Osteocyte (in vitro differentiated cells): ENCODE data around the gene DYNLRB2. TPM values are rescaled to one million over a fixed set of nuclear protein-coding genes. Genes with fewer than 3 reads are reported as not detected.

Experiments
- DNase-seq: peaks from one replicate; pipeline ENCODE4 v3.0.0; 2021; ENCODE audit warnings: mixed read lengths; ENCODE audit not compliant: unreplicated experiment; ENCODE audit errors: extremely low spot score
- H3K27ac Mint-ChIP-seq: one replicate; pipeline ENCODE4 v1.8.0; 2021; ENCODE audit warnings: mild to moderate bottlenecking, mixed read lengths; ENCODE audit not compliant: unreplicated experiment
- H3K27me3 Mint-ChIP-seq: one replicate; pipeline ENCODE4 v1.8.0; 2021; ENCODE audit warnings: mixed read lengths; ENCODE audit not compliant: unreplicated experiment
- H3K36me3 Mint-ChIP-seq: one replicate; pipeline ENCODE4 v1.8.0; 2021; ENCODE audit warnings: mixed read lengths; ENCODE audit not compliant: unreplicated experiment
- H3K4me1 Mint-ChIP-seq: one replicate; pipeline ENCODE4 v1.8.0; 2021; ENCODE audit warnings: mixed read lengths; ENCODE audit not compliant: unreplicated experiment
- H3K4me3 Mint-ChIP-seq: one replicate; pipeline ENCODE4 v1.8.0; 2021; ENCODE audit warnings: mild to moderate bottlenecking, moderate library complexity, mixed read lengths; ENCODE audit not compliant: unreplicated experiment
- H3K9me3 Mint-ChIP-seq: one replicate; pipeline ENCODE4 v1.8.0; 2021; ENCODE audit warnings: mixed read lengths; ENCODE audit not compliant: unreplicated experiment
- total RNA-seq: library from RNA; stranded (reverse); gene quantifications from 2 replicates; pipeline ENCODE4 v1.2.1, GENCODE V29; 2021
- TF ChIP-seq, protein P1 (sequence below): fragments of 200-600 bp; sonication (generic); IDR thresholded peaks from 2 replicates; pipeline ENCODE4 v1.5.0; 2021; ENCODE audit warnings: antibody characterized with exemption, mild to moderate bottlenecking, moderate library complexity

Gene DYNLRB2
- total RNA-seq, 1 donor from 2014 or later = not detected

GRCh38 chr16:80509872-80510271 is 30.9 kb upstream of the DYNLRB2 start:
- Mint-ChIP-seq H3K36me3 (no peaks in the 10 kb centered on the region), H3K27me3 (peaks cover 13% of the 10 kb centered on the region), H3K9me3 (no peaks in the 10 kb centered on the region), H3K27ac (no peak overlapping the region), H3K4me3 (no peak overlapping the region), H3K4me1 (no peaks in the 10 kb centered on the region)
- no peak for DNase-seq
- TF ChIP-seq, protein P1, sequence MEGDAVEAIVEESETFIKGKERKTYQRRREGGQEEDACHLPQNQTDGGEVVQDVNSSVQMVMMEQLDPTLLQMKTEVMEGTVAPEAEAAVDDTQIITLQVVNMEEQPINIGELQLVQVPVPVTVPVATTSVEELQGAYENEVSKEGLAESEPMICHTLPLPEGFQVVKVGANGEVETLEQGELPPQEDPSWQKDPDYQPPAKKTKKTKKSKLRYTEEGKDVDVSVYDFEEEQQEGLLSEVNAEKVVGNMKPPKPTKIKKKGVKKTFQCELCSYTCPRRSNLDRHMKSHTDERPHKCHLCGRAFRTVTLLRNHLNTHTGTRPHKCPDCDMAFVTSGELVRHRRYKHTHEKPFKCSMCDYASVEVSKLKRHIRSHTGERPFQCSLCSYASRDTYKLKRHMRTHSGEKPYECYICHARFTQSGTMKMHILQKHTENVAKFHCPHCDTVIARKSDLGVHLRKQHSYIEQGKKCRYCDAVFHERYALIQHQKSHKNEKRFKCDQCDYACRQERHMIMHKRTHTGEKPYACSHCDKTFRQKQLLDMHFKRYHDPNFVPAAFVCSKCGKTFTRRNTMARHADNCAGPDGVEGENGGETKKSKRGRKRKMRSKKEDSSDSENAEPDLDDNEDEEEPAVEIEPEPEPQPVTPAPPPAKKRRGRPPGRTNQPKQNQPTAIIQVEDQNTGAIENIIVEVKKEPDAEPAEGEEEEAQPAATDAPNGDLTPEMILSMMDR = no peak

GRCh38 chr16:80511824-80512592 is 28.8 kb upstream of the DYNLRB2 start:
- H3K27ac Mint-ChIP-seq = no peak overlapping the region
- TF ChIP-seq, protein P1 = no peak
- DNase-seq = no peak
- H3K4me1 Mint-ChIP-seq = no peaks in the 10 kb centered on the region
- H3K9me3 Mint-ChIP-seq = no peaks in the 10 kb centered on the region
- no peaks in the 10 kb centered on the region for H3K36me3 Mint-ChIP-seq
- peaks cover 21% of the 10 kb centered on the region for H3K27me3 Mint-ChIP-seq
- H3K4me3 Mint-ChIP-seq = no peak overlapping the region

DNA sequence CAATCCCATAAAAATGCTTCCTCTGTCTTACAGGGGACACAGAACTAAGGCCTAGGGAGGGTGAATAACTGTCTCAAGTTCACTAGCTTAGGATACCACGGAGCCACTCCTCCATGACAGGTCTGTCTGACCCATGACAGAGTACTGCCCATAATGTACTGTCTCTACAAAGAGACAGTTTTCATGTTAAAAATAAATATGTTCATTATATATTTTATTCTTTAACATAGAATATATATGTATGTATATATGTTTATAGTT is 28.3 kb upstream of the DYNLRB2 start:
- DNase-seq = no peak
- no peaks in the 10 kb centered on the region for H3K36me3 Mint-ChIP-seq
- TF ChIP-seq, protein P1 = no peak
- H3K27ac Mint-ChIP-seq = no peak overlapping the region
- H3K4me1 Mint-ChIP-seq = no peaks in the 10 kb centered on the region
- H3K9me3 Mint-ChIP-seq = no peaks in the 10 kb centered on the region
- H3K4me3 Mint-ChIP-seq = no peak overlapping the region
- H3K27me3 Mint-ChIP-seq = peaks cover 24% of the 10 kb centered on the region

GRCh38 chr16:80515374-80515773 is 25.4 kb upstream of the DYNLRB2 start:
- Mint-ChIP-seq H3K27ac (no peak overlapping the region), H3K4me3 (no peak overlapping the region), H3K36me3 (no peaks in the 10 kb centered on the region), H3K9me3 (no peaks in the 10 kb centered on the region), H3K27me3 (peaks cover 27% of the 10 kb centered on the region), H3K4me1 (no peaks in the 10 kb centered on the region)
- TF ChIP-seq, protein P1 = no peak
- DNase-seq = no peak

GRCh38 chr16:80517846-80518245 is 22.9 kb upstream of the DYNLRB2 start:
- Mint-ChIP-seq H3K4me3 (no peak overlapping the region), H3K9me3 (no peaks in the 10 kb centered on the region), H3K27ac (no peak overlapping the region), H3K4me1 (no peaks in the 10 kb centered on the region), H3K27me3 (peaks cover 36% of the 10 kb centered on the region), H3K36me3 (no peaks in the 10 kb centered on the region)
- TF ChIP-seq, protein P1 = no peak
- DNase-seq = no peak
